GM23338 (cell line): ENCODE measurements around the gene GALNT9. TPM values are rescaled to one million over a fixed set of nuclear protein-coding genes. Genes with fewer than 3 reads are reported as not detected.

ENCODE experiments used
- ATAC-seq: fragments of 200-7000 bp; cut with Tn5 transposase; 3 replicates; pipeline ENCODE4 v1.9.1; 2020
- DNase-seq: peaks from one replicate; pipeline ENCODE4 v3.0.0-alpha.2; 2015; ENCODE audit warnings: low spot score
- H2AFZ ChIP-seq: fragments of 200-600 bp; sonication (generic); 2 replicates; pipeline ENCODE4 v1.8.0; 2016; ENCODE audit warnings: antibody characterized with exemption, mild to moderate bottlenecking, moderate library complexity
- H3F3A ChIP-seq: fragments of 200-600 bp; sonication (generic); replicated peaks from 2 replicates; pipeline ENCODE4 v1.8.0; 2017; ENCODE audit warnings: antibody characterized with exemption, mixed run types, low read depth
- H3K27ac ChIP-seq: fragments of 200-600 bp; sonication (generic); 2 replicates; pipeline ENCODE4 v1.6.1; 2016; ENCODE audit warnings: low read depth
- H3K27me3 ChIP-seq: fragments of 200-600 bp; sonication (generic); 2 replicates; pipeline ENCODE4 v1.8.0; 2016; ENCODE audit warnings: mild to moderate bottlenecking, mixed run types, moderate library complexity; ENCODE audit not compliant: insufficient read depth
- H3K36me3 ChIP-seq: fragments of 200-600 bp; sonication (generic); 2 replicates; pipeline ENCODE4 v1.8.0; 2016; ENCODE audit warnings: mild to moderate bottlenecking; ENCODE audit not compliant: insufficient read depth
- H3K4me1 ChIP-seq: fragments of 200-600 bp; sonication (generic); 2 replicates; pipeline ENCODE4 v1.8.0; 2016; ENCODE audit warnings: mild to moderate bottlenecking, moderate library complexity; ENCODE audit not compliant: insufficient read depth
- H3K4me2 ChIP-seq: fragments of 200-600 bp; sonication (generic); 2 replicates; pipeline ENCODE4 v1.7.1; 2017; ENCODE audit warnings: mixed run types
- H3K4me3 ChIP-seq: fragments of 200-600 bp; sonication (generic); 2 replicates; pipeline ENCODE4 v1.6.1; 2016; ENCODE audit warnings: mixed run types
- H3K79me2 ChIP-seq: fragments of 200-600 bp; sonication (generic); replicated peaks from 2 replicates; pipeline ENCODE4 v1.8.0; 2017; ENCODE audit warnings: mild to moderate bottlenecking; ENCODE audit not compliant: insufficient read depth
- H3K9me2 ChIP-seq: fragments of 200-600 bp; sonication (generic); 2 replicates; pipeline ENCODE4 v1.8.0; 2017; ENCODE audit not compliant: insufficient read depth
- H4K20me1 ChIP-seq: fragments of 200-600 bp; sonication (generic); replicated peaks from 2 replicates; pipeline ENCODE4 v1.8.0; 2017; ENCODE audit warnings: mild to moderate bottlenecking; ENCODE audit not compliant: insufficient read depth
- H3K27ac Mint-ChIP-seq: 2 replicates; pipeline ENCODE4 v1.8.0; 2020; ENCODE audit warnings: inconsistent platforms, mild to moderate bottlenecking, moderate library complexity, mixed read lengths
- H3K27me3 Mint-ChIP-seq: 3 replicates; pipeline ENCODE4 v1.8.0; 2022; ENCODE audit warnings: low read depth, mild to moderate bottlenecking, moderate library complexity, mixed read lengths, inconsistent platforms; ENCODE audit not compliant: insufficient read depth, poor library complexity
- H3K36me3 Mint-ChIP-seq: 3 replicates; pipeline ENCODE4 v1.8.0; 2021; ENCODE audit warnings: low read depth, mild to moderate bottlenecking, inconsistent platforms, moderate library complexity, mixed read lengths
- H3K4me1 Mint-ChIP-seq: 3 replicates; pipeline ENCODE4 v1.8.0; 2020; ENCODE audit warnings: mild to moderate bottlenecking, inconsistent platforms, mixed read lengths
- H3K4me3 Mint-ChIP-seq: 3 replicates; pipeline ENCODE4 v1.8.0; 2021; ENCODE audit warnings: moderate library complexity, mild to moderate bottlenecking, inconsistent platforms, mixed read lengths
- H3K9me3 Mint-ChIP-seq: 3 replicates; pipeline ENCODE4 v1.8.0; 2020; ENCODE audit warnings: moderate library complexity, mild to moderate bottlenecking, inconsistent platforms, mixed read lengths
- ETS1 ChIP-seq: IDR thresholded peaks from 2 replicates; pipeline ENCODE4 v1.6.1; 2016; ENCODE audit warnings: antibody characterized with exemption
- JUNB ChIP-seq: IDR thresholded peaks from one replicate; pipeline ENCODE4 v1.6.1; 2016; ENCODE audit warnings: antibody characterized with exemption; ENCODE audit not compliant: unreplicated experiment
- POLR2AphosphoS5 ChIP-seq: IDR thresholded peaks from 2 replicates; pipeline ENCODE4 v1.6.1; 2016; ENCODE audit warnings: antibody characterized with exemption, low read depth
- STAT1 ChIP-seq: IDR thresholded peaks from one replicate; pipeline ENCODE4 v1.6.1; 2016; ENCODE audit warnings: antibody characterized with exemption; ENCODE audit not compliant: unreplicated experiment
- ZNF462 ChIP-seq: fragments of 250-450 bp; sonication (Bioruptor Pico); IDR thresholded peaks from 2 replicates; pipeline ENCODE4 v1.5.0; 2020; ENCODE audit warnings: mild to moderate bottlenecking, moderate library complexity
- polyA plus RNA-seq: library from polyadenylated mRNA; unstranded; fragments of >200 nt; fragmentation: Nextera tagmentation; extraction: Ambion mirVana; gene quantifications from 2 replicates; pipeline ENCODE4 v1.2.1, GENCODE V29; 2016
- total RNA-seq: library from RNA; depleted of rRNA; stranded (reverse); fragments of >200 nt; shearing (Covaris generic); gene quantifications from 2 replicates; pipeline ENCODE4 v1.2.3, GENCODE V29; 2014

GALNT9 gene
- total and polyA plus RNA-seq, 2 experiments from 2014 or later: 0.81 to 2.5 TPM

GRCh38 chr12:132279184-132279889 is 50.1 kb downstream of the GALNT9 start:
- Histone ChIP-seq H4K20me1 (no peaks in the 10 kb centered on the region), H3K36me3 (no peaks in the 10 kb centered on the region), H3K4me2 (no peak overlapping the region), H3K27me3 (no peaks in the 10 kb centered on the region), H3K27ac (no peak overlapping the region), H3K79me2 (no peaks in the 10 kb centered on the region), H3K4me3 (no peak overlapping the region), H3F3A (peaks cover 2% of the 10 kb centered on the region; the same call in 1 of the 2 replicates), H3K4me1 (no peaks in the 10 kb centered on the region), H2AFZ (no peak overlapping the region), H3K9me2 (no peaks in the 10 kb centered on the region)
- no peak overlapping the region for H3K27ac Mint-ChIP-seq
- peaks cover 20% of the 10 kb centered on the region for H3K27me3 Mint-ChIP-seq
- no peak overlapping the region for H3K4me3 Mint-ChIP-seq
- DNase-seq (peak; percentile 47), ATAC-seq (peak; percentile 13)
- H3K4me1 Mint-ChIP-seq: peaks cover 46% of the 10 kb centered on the region
- H3K36me3 Mint-ChIP-seq: no peaks in the 10 kb centered on the region
- H3K9me3 Mint-ChIP-seq: no peaks in the 10 kb centered on the region
- TF ChIP-seq STAT1: no peak
- no peak for TF ChIP-seq JUNB
- TF ChIP-seq ZNF462 (CRISPR knock-in tag): no peak
- no peak for TF ChIP-seq ETS1
- TF ChIP-seq POLR2AphosphoS5: no peak
